ENCODE results near the gene DCTN4. TPM values are rescaled to one million over a fixed set of nuclear protein-coding genes. Genes with fewer than 3 reads are reported as not detected.

Gene DCTN4
- total RNA-seq, 1 experiment from 2014 or later: 51.9 TPM

DNA sequence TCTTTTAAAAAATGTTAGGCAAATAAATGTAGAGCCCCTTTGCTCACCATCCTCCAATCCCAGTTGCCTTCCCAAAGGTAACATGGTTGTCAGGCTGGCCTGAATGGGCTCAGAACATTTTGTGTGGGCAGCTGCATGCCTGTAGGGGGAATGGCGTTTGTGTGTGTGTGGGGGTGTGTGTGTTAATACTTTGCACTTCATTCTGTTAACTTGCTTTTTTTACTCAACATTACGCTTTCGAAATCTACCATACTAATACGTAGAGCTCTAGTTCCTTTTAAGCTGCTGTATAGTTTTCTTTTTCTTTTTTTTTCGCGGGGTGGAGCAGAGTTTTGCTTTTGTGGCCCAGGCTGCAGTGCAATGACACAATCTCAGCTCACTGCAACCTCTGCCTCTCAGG is 83.7 kb downstream of the DCTN4 start:
- TF ChIP-seq, protein P1, sequence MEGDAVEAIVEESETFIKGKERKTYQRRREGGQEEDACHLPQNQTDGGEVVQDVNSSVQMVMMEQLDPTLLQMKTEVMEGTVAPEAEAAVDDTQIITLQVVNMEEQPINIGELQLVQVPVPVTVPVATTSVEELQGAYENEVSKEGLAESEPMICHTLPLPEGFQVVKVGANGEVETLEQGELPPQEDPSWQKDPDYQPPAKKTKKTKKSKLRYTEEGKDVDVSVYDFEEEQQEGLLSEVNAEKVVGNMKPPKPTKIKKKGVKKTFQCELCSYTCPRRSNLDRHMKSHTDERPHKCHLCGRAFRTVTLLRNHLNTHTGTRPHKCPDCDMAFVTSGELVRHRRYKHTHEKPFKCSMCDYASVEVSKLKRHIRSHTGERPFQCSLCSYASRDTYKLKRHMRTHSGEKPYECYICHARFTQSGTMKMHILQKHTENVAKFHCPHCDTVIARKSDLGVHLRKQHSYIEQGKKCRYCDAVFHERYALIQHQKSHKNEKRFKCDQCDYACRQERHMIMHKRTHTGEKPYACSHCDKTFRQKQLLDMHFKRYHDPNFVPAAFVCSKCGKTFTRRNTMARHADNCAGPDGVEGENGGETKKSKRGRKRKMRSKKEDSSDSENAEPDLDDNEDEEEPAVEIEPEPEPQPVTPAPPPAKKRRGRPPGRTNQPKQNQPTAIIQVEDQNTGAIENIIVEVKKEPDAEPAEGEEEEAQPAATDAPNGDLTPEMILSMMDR (IDR thresholded peaks at IDR 0.05; ENCODE audit: unreplicated experiment): no peak
- no TSS peak for BruUV-seq (replicated peaks)
- intact Hi-C loops (cut with micrococcal nuclease; ENCODE audit: unreplicated experiment): no loop called here
- CTCF ChIA-PET: no interaction called here
- no peak for DNase-seq
- H3K4me3 Mint-ChIP-seq (ENCODE audit: low read depth, unreplicated experiment): no peak overlapping the region
- peaks cover 14% of the 10 kb centered on the region for H3K27me3 Mint-ChIP-seq (ENCODE audit: unreplicated experiment)
- no peaks in the 10 kb centered on the region for H3K36me3 Mint-ChIP-seq (ENCODE audit: insufficient read depth, unreplicated experiment)
- no peak overlapping the region for H3K27ac Mint-ChIP-seq (ENCODE audit: unreplicated experiment)
- no peaks in the 10 kb centered on the region for H3K4me1 Mint-ChIP-seq (ENCODE audit: low read depth, unreplicated experiment)
- no peaks in the 10 kb centered on the region for H3K9me3 Mint-ChIP-seq (ENCODE audit: low read depth, unreplicated experiment)

DNA sequence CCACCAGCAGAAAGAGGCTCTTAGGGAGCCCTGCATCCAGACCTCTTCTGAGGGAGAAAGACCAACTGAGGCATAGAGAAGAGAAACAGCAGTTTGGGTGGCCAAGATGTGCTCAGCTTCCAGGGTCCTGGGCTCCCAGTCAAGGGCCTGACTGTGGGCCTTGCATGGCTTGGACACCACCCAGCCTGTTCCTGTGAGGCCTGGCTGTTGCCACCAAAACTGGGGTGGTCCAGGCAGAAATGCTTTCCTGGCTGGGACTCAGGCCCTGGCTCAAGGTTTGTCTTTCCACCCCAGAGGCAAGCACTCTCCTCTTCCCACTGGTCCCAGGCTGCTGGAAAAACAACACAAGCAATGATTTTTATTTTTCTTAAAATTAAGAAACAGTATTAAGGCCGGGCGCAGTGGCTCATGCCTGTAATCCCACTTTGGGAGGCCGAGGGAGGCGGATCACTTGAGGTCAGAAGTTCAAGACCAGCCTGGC is 84.4 kb downstream of the DCTN4 start:
- intact Hi-C loops (cut with micrococcal nuclease; ENCODE audit: unreplicated experiment): no loop called here
- no peak for DNase-seq
- H3K4me3 Mint-ChIP-seq (ENCODE audit: low read depth, unreplicated experiment): no peak overlapping the region
- BruUV-seq (replicated peaks): no TSS peak
- no peaks in the 10 kb centered on the region for H3K9me3 Mint-ChIP-seq (ENCODE audit: low read depth, unreplicated experiment)
- no peak overlapping the region for H3K27ac Mint-ChIP-seq (ENCODE audit: unreplicated experiment)
- H3K4me1 Mint-ChIP-seq (ENCODE audit: low read depth, unreplicated experiment): no peaks in the 10 kb centered on the region
- CTCF ChIA-PET: no interaction called here
- peaks cover 21% of the 10 kb centered on the region for H3K27me3 Mint-ChIP-seq (ENCODE audit: unreplicated experiment)
- TF ChIP-seq, protein P1 (IDR thresholded peaks at IDR 0.05; ENCODE audit: unreplicated experiment): no peak
- no peaks in the 10 kb centered on the region for H3K36me3 Mint-ChIP-seq (ENCODE audit: insufficient read depth, unreplicated experiment)

DNA sequence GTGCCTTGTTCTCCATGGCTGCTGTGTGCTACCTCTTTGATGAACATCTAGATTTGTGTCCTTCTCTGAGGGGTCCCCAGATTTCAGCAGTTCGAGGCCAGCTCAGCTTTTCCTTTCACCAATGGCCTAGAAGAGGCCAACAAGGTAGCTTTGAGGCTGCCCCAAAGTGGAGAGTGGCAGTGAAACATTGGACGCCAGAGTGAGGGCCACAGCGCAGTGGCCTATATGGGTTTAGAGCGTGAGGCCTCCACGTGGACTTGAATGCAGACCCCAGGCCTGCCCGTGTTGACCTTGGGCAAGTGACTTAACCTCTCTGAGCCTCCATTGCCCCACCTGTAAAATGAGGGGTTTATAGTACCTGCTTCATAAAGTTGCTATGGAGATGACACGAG is 85.9 kb downstream of the DCTN4 start:
- TF ChIP-seq, protein P1 (IDR thresholded peaks at IDR 0.05; ENCODE audit: unreplicated experiment): no peak
- peaks cover 21% of the 10 kb centered on the region for H3K27me3 Mint-ChIP-seq (ENCODE audit: unreplicated experiment)
- DNase-seq: no peak
- no peaks in the 10 kb centered on the region for H3K9me3 Mint-ChIP-seq (ENCODE audit: low read depth, unreplicated experiment)
- intact Hi-C loops (cut with micrococcal nuclease; ENCODE audit: unreplicated experiment): no loop called here
- no TSS peak for BruUV-seq (replicated peaks)
- peak overlapping the region; percentile 69 for H3K4me3 Mint-ChIP-seq (ENCODE audit: low read depth, unreplicated experiment)
- H3K4me1 Mint-ChIP-seq (ENCODE audit: low read depth, unreplicated experiment): no peaks in the 10 kb centered on the region
- H3K36me3 Mint-ChIP-seq (ENCODE audit: insufficient read depth, unreplicated experiment): no peaks in the 10 kb centered on the region
- no peak overlapping the region for H3K27ac Mint-ChIP-seq (ENCODE audit: unreplicated experiment)
- CTCF ChIA-PET: interaction anchor here (1.9 kb wide), 1 partner anchor 28 kb away, joined by 5 read pairs; the partner anchor contains the start of gene RBM22

DNA sequence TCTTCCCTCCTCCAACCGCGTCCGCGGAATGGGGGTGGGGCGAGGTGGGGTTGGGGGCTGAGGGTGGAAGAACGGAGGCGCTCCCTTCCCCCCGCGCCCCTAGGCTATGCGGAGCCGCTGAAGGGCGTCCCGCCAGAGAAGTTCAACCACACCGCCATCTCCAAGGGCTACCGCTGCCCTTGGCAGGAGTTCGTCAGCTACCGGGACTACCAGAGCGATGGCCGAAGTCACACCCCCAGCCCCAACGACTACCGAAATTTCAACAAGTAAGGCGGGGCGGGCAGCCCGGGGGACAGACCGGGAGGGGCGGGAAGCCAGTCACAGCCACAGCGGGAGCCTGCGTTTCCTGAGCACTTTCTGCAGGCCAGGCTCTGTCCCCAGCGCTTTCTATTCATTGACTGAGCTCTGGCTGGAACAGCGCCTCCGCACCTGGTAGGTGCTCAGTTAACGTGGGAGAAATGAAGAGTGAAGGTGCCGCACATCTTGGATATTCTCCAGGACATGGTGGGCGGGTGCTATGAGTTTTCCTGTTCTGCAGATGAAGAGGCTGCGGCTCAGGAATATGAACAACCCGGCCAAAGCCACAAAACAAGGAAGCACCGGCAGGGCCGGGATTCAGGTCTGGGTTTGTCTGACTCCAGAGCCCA is 86.5 kb downstream of the DCTN4 start:
- BruUV-seq (replicated peaks): no TSS peak
- H3K4me3 Mint-ChIP-seq (ENCODE audit: low read depth, unreplicated experiment): peak overlapping the region; percentile 69
- CTCF ChIA-PET: interaction anchor here (1.9 kb wide), 1 partner anchor 29 kb away, joined by 5 read pairs; the partner anchor contains the start of gene RBM22
- peak; percentile 38 for DNase-seq
- TF ChIP-seq, protein P1 (IDR thresholded peaks at IDR 0.05; ENCODE audit: unreplicated experiment): no peak
- no peak overlapping the region for H3K27ac Mint-ChIP-seq (ENCODE audit: unreplicated experiment)
- H3K9me3 Mint-ChIP-seq (ENCODE audit: low read depth, unreplicated experiment): no peaks in the 10 kb centered on the region
- peaks cover 21% of the 10 kb centered on the region for H3K27me3 Mint-ChIP-seq (ENCODE audit: unreplicated experiment)
- intact Hi-C loops (cut with micrococcal nuclease; ENCODE audit: unreplicated experiment): no loop called here
- no peaks in the 10 kb centered on the region for H3K4me1 Mint-ChIP-seq (ENCODE audit: low read depth, unreplicated experiment)
- no peaks in the 10 kb centered on the region for H3K36me3 Mint-ChIP-seq (ENCODE audit: insufficient read depth, unreplicated experiment)
